HCT116 (cell line): ENCODE data around the gene ETNK2. TPM values are rescaled to one million over a fixed set of nuclear protein-coding genes. Genes with fewer than 3 reads are reported as not detected.

Source experiments
- ATAC-seq: fragments of 200-7000 bp; cut with Tn5 transposase; 2 replicates; pipeline ENCODE4 v1.9.1; 2020; ENCODE audit warnings: mild to moderate bottlenecking, moderate library complexity
- BruUV-seq: library from RNA; stranded (reverse); fragments of 400-500 nt; replicated peaks from 2 replicates; lab custom pipeline; 2021; lab: Mats Ljungman, UMichigan
- CTCF ChIA-PET: fragments of 300-600 bp; sonication (Branson Sonifier 250); formaldehyde crosslinking; loops from one replicate; lab custom pipeline; 2021; ENCODE audit warnings: antibody characterized with exemption; lab: Charles Lee
- POLR2A ChIA-PET: fragments of 300-600, 350-600 bp; sonication (Branson Sonifier 250); formaldehyde crosslinking; loops from one replicate; lab custom pipeline; 2021; ENCODE audit warnings: antibody characterized with exemption; lab: Charles Lee
- RAD21 ChIA-PET, 2 experiments: fragments of 300-600 bp; sonication (Branson Sonifier 250); formaldehyde crosslinking; loops; one replicate each; lab custom pipeline; 2023; ENCODE audit warnings: low total read pairs in 2 of 2; ENCODE audit not compliant: uncharacterized antibody in 2 of 2, unreplicated experiment in 2 of 2, low non-redundant PET in 1 of 2; lab: Charles Lee
- DNase-seq: peaks from one replicate; pipeline ENCODE4 v3.0.0-alpha.2; 2010; ENCODE audit warnings: low read depth, low spot score
- H2AFZ ChIP-seq: fragments of 200-600 bp; shearing (Covaris generic), sonication (generic); 2 replicates; pipeline ENCODE4 v1.6.1; 2017; ENCODE audit warnings: low read depth, mixed run types, mixed read lengths, antibody characterized with exemption, low read length; ENCODE audit not compliant: poor library complexity, severe bottlenecking
- H3K27ac ChIP-seq: 2 replicates; pipeline ENCODE4 v1.5.1; 2012; ENCODE audit warnings: low read depth, low read length
- H3K27me3 ChIP-seq: fragments of 200-600 bp; sonication (generic); 2 replicates; pipeline ENCODE4 v1.6.1; 2016; ENCODE audit warnings: mixed run types, low read length, mixed read lengths; ENCODE audit not compliant: insufficient read depth
- H3K36me3 ChIP-seq, 2 experiments: fragments of 200-500 bp in 1 of 2; fragments of 200-600 bp in 1 of 2; sonication (Bioruptor generic) in 1 of 2; sonication (generic) in 1 of 2; 2 replicates each; pipeline versions ENCODE4 v1.5.1 to v1.6.1; 2014 to 2016; ENCODE audit warnings: low read length in 2 of 2, inconsistent platforms in 1 of 2, mixed read lengths in 1 of 2, mixed run types in 1 of 2; ENCODE audit not compliant: insufficient read depth in 2 of 2, control insufficient read depth in 1 of 2
- H3K4me1 ChIP-seq, 2 experiments: fragments of 200-600 bp in 1 of 2; sonication (generic) in 1 of 2; 2 replicates each; pipeline versions ENCODE4 v1.5.1 to v1.6.1; 2012 to 2017; ENCODE audit warnings: low read length in 2 of 2, inconsistent platforms in 1 of 2, mild to moderate bottlenecking in 1 of 2, mixed read lengths in 1 of 2, mixed run types in 1 of 2, moderate library complexity in 1 of 2; ENCODE audit not compliant: insufficient read depth in 2 of 2, control insufficient read depth in 1 of 2
- H3K4me2 ChIP-seq: fragments of 200-600 bp; sonication (generic); 2 replicates; pipeline ENCODE4 v1.6.1; 2017; ENCODE audit warnings: mixed run types, low read length, mixed read lengths
- H3K4me3 ChIP-seq, 2 experiments: fragments of 200-600 bp in 1 of 2; sonication (generic) in 1 of 2; replicated peaks in 1 of 2; 2 replicates each; pipeline ENCODE4 v1.5.1; 2011 to 2016; ENCODE audit warnings: low read length in 2 of 2, control low read depth in 1 of 2, low read depth in 1 of 2, mild to moderate bottlenecking in 1 of 2, mixed read lengths in 1 of 2, mixed run types in 1 of 2
- H3K79me2 ChIP-seq: fragments of 200-600 bp; sonication (generic); 2 replicates; pipeline ENCODE4 v1.6.1; 2017; ENCODE audit warnings: mild to moderate bottlenecking, mixed run types, low read length, moderate library complexity, mixed read lengths; ENCODE audit not compliant: insufficient read depth
- H3K9ac ChIP-seq: fragments of 200-600 bp; sonication (generic); 2 replicates; pipeline ENCODE4 v1.6.1; 2016; ENCODE audit warnings: low read length, mixed read lengths
- H3K9me2 ChIP-seq: fragments of 200-600 bp; sonication (generic), shearing (Covaris generic); 2 replicates; pipeline ENCODE4 v1.6.1; 2017; ENCODE audit warnings: mixed run types, mild to moderate bottlenecking, moderate library complexity; ENCODE audit not compliant: insufficient read depth
- H3K9me3 ChIP-seq, 2 experiments: fragments of 200-500 bp in 1 of 2; fragments of 200-600 bp in 1 of 2; sonication (Bioruptor generic) in 1 of 2; sonication (generic) in 1 of 2; 2 replicates each; pipeline ENCODE4 v1.6.1; 2014 to 2017; ENCODE audit warnings: low read length in 2 of 2, mixed read lengths in 2 of 2, inconsistent platforms in 1 of 2, low read depth in 1 of 2, mild to moderate bottlenecking in 1 of 2, mixed run types in 1 of 2, moderate library complexity in 1 of 2; ENCODE audit not compliant: control insufficient read depth in 1 of 2, insufficient read depth in 1 of 2
- H4K20me1 ChIP-seq: fragments of 200-600 bp; sonication (generic), shearing (Covaris generic); 2 replicates; pipeline ENCODE4 v1.6.1; 2017; ENCODE audit warnings: mixed run types, mild to moderate bottlenecking, moderate library complexity; ENCODE audit not compliant: insufficient read depth
- CBX3 ChIP-seq: IDR thresholded peaks from 2 replicates; pipeline ENCODE4 v1.6.1; 2012; ENCODE audit warnings: low read depth
- CEBPB ChIP-seq: IDR thresholded peaks from 2 replicates; pipeline ENCODE4 v1.6.1; 2012; ENCODE audit warnings: low read depth
- EGR1 ChIP-seq: IDR thresholded peaks from 2 replicates; pipeline ENCODE4 v1.6.1; 2012; ENCODE audit warnings: low read depth
- ELF1 ChIP-seq: IDR thresholded peaks from 2 replicates; pipeline ENCODE4 v1.6.1; 2012; ENCODE audit warnings: low read depth, borderline replicate concordance
- JUND ChIP-seq: IDR thresholded peaks from 2 replicates; pipeline ENCODE4 v1.6.1; 2012
- POLR2A ChIP-seq: IDR thresholded peaks from 2 replicates; pipeline ENCODE4 v1.7.0; 2011; ENCODE audit warnings: borderline replicate concordance; ENCODE audit not compliant: insufficient read depth, insufficient read length; ENCODE audit errors: extremely low read depth
- POLR2AphosphoS5 ChIP-seq: IDR thresholded peaks from 2 replicates; pipeline ENCODE4 v1.6.1; 2011; ENCODE audit warnings: mild to moderate bottlenecking, low read depth, low read length, moderate library complexity
- RAD21 ChIP-seq: IDR thresholded peaks from 2 replicates; pipeline ENCODE4 v1.6.1; 2012; ENCODE audit warnings: low read depth, mild to moderate bottlenecking
- SIN3A ChIP-seq: IDR thresholded peaks from 2 replicates; pipeline ENCODE4 v1.6.1; 2012; ENCODE audit warnings: low read depth
- SRF ChIP-seq: IDR thresholded peaks from 2 replicates; pipeline ENCODE4 v1.6.1; 2012; ENCODE audit warnings: low read depth
- TCF7L2 ChIP-seq: IDR thresholded peaks from 2 replicates; pipeline ENCODE4 v1.7.0; 2011; ENCODE audit warnings: borderline replicate concordance, inconsistent platforms; ENCODE audit not compliant: insufficient read depth, insufficient read length; ENCODE audit errors: extremely low read depth
- intact Hi-C: fragments of 100-400 bp; cut with micrococcal nuclease; formaldehyde crosslinking; loops from 2 replicates; pipeline ENCODE4 v1.10.0; 2022
- total RNA-seq: library from RNA; stranded (reverse); gene quantifications from one replicate; pipeline ENCODE4 v1.2.1, GENCODE V29; 2021; ENCODE audit not compliant: unreplicated experiment
- TF ChIP-seq, protein P1 (sequence below): IDR thresholded peaks from 2 replicates; pipeline ENCODE4 v1.6.1; 2012; ENCODE audit warnings: low read depth
- TF ChIP-seq, protein P2 (sequence below): IDR thresholded peaks from 2 replicates; pipeline ENCODE4 v1.6.1; 2012
- TF ChIP-seq, protein P3 (sequence below): IDR thresholded peaks from 2 replicates; pipeline ENCODE4 v1.6.1; 2012
- TF ChIP-seq, protein P4 (sequence below): IDR thresholded peaks from 2 replicates; pipeline ENCODE4 v1.6.1; 2011; ENCODE audit warnings: mild to moderate bottlenecking, low read length, moderate library complexity; ENCODE audit not compliant: insufficient replicate concordance; ENCODE audit errors: extremely low read depth
- TF ChIP-seq, protein P5 (sequence below), 3 experiments: fragments of 200-600 bp in 1 of 3; sonication (generic) in 1 of 3; IDR thresholded peaks in 2 of 3; conservative IDR thresholded peaks in 1 of 3; 2 replicates each; pipeline ENCODE4 v1.5.1; 2012 to 2017; ENCODE audit warnings: low read depth in 2 of 3, low read length in 2 of 3, antibody characterized with exemption in 1 of 3, borderline replicate concordance in 1 of 3, control low read depth in 1 of 3, mild to moderate bottlenecking in 1 of 3, mixed read lengths in 1 of 3, mixed run types in 1 of 3, moderate library complexity in 1 of 3; ENCODE audit not compliant: insufficient read depth in 1 of 3

The ETNK2 gene
- total RNA-seq, 1 experiment from 2014 or later, result 16.1 TPM

DNA sequence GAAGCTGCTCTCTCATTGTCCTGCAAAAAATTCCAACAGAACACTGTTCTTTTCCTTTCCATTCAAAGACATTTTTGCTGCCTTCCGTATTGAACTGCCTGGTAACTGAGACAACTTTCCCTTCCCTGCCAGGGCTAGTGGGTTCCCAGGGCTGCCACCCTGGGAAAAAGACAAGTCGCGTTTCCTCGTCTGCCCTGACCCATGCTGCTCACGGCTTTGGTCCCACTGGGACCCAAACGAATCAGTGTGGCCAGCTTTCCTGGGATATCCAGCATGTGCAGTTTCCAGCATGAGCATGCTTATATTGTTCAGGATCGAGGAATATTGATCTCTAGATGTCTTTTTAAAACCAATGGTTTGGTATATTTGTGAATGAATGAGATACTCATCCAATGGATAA is 60.8 kb downstream of the ETNK2 start:
- RAD21 ChIA-PET, result no interaction called here
- no peaks in the 10 kb centered on the region for H3K9me2 ChIP-seq
- CTCF ChIA-PET, result no interaction called here
- H3K4me2 ChIP-seq, result no peak overlapping the region
- DNase-seq, result no peak
- H3K4me1 ChIP-seq, result peaks cover 21 to 33% of the 10 kb centered on the region in 2 experiments
- no peak overlapping the region for H3K4me3 ChIP-seq
- H3K36me3 ChIP-seq, result no peaks in the 10 kb centered on the region
- H2AFZ ChIP-seq, result no peak overlapping the region
- BruUV-seq, result no TSS peak
- H3K27ac ChIP-seq, result no peak overlapping the region
- no peak overlapping the region for H3K9ac ChIP-seq
- no peaks in the 10 kb centered on the region for H3K9me3 ChIP-seq
- peaks cover 34% of the 10 kb centered on the region; the same call in 1 of the 2 replicates for H3K79me2 ChIP-seq
- TF ChIP-seq POLR2AphosphoS5, result no peak
- TF ChIP-seq, protein P1, sequence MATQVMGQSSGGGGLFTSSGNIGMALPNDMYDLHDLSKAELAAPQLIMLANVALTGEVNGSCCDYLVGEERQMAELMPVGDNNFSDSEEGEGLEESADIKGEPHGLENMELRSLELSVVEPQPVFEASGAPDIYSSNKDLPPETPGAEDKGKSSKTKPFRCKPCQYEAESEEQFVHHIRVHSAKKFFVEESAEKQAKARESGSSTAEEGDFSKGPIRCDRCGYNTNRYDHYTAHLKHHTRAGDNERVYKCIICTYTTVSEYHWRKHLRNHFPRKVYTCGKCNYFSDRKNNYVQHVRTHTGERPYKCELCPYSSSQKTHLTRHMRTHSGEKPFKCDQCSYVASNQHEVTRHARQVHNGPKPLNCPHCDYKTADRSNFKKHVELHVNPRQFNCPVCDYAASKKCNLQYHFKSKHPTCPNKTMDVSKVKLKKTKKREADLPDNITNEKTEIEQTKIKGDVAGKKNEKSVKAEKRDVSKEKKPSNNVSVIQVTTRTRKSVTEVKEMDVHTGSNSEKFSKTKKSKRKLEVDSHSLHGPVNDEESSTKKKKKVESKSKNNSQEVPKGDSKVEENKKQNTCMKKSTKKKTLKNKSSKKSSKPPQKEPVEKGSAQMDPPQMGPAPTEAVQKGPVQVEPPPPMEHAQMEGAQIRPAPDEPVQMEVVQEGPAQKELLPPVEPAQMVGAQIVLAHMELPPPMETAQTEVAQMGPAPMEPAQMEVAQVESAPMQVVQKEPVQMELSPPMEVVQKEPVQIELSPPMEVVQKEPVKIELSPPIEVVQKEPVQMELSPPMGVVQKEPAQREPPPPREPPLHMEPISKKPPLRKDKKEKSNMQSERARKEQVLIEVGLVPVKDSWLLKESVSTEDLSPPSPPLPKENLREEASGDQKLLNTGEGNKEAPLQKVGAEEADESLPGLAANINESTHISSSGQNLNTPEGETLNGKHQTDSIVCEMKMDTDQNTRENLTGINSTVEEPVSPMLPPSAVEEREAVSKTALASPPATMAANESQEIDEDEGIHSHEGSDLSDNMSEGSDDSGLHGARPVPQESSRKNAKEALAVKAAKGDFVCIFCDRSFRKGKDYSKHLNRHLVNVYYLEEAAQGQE, result no peak
- TF ChIP-seq, protein P2, sequence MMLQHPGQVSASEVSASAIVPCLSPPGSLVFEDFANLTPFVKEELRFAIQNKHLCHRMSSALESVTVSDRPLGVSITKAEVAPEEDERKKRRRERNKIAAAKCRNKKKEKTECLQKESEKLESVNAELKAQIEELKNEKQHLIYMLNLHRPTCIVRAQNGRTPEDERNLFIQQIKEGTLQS, result no peak
- TF ChIP-seq EGR1, result no peak
- TF ChIP-seq, protein P3, sequence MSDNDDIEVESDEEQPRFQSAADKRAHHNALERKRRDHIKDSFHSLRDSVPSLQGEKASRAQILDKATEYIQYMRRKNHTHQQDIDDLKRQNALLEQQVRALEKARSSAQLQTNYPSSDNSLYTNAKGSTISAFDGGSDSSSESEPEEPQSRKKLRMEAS, result no peak
- no peak for TF ChIP-seq ELF1
- TF ChIP-seq CBX3, result no peak
- TF ChIP-seq CEBPB, result no peak
- TF ChIP-seq, protein P4, sequence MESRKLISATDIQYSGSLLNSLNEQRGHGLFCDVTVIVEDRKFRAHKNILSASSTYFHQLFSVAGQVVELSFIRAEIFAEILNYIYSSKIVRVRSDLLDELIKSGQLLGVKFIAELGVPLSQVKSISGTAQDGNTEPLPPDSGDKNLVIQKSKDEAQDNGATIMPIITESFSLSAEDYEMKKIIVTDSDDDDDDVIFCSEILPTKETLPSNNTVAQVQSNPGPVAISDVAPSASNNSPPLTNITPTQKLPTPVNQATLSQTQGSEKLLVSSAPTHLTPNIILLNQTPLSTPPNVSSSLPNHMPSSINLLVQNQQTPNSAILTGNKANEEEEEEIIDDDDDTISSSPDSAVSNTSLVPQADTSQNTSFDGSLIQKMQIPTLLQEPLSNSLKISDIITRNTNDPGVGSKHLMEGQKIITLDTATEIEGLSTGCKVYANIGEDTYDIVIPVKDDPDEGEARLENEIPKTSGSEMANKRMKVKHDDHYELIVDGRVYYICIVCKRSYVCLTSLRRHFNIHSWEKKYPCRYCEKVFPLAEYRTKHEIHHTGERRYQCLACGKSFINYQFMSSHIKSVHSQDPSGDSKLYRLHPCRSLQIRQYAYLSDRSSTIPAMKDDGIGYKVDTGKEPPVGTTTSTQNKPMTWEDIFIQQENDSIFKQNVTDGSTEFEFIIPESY, result no peak
- no peak for TF ChIP-seq SIN3A
- TF ChIP-seq JUND, result no peak
- TF ChIP-seq RAD21, result no peak
- TF ChIP-seq, protein P5, sequence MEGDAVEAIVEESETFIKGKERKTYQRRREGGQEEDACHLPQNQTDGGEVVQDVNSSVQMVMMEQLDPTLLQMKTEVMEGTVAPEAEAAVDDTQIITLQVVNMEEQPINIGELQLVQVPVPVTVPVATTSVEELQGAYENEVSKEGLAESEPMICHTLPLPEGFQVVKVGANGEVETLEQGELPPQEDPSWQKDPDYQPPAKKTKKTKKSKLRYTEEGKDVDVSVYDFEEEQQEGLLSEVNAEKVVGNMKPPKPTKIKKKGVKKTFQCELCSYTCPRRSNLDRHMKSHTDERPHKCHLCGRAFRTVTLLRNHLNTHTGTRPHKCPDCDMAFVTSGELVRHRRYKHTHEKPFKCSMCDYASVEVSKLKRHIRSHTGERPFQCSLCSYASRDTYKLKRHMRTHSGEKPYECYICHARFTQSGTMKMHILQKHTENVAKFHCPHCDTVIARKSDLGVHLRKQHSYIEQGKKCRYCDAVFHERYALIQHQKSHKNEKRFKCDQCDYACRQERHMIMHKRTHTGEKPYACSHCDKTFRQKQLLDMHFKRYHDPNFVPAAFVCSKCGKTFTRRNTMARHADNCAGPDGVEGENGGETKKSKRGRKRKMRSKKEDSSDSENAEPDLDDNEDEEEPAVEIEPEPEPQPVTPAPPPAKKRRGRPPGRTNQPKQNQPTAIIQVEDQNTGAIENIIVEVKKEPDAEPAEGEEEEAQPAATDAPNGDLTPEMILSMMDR (IDR thresholded peaks at IDR 0.05 in 2 of 3, conservative IDR thresholded peaks at IDR 0.05 in 1 of 3; ENCODE audit: borderline replicate concordance in 1 of 3, insufficient read depth in 1 of 3, low read depth in 2 of 3, low read length in 2 of 3), result no peak
- no peak for TF ChIP-seq POLR2A
- TF ChIP-seq TCF7L2, result no peak
- TF ChIP-seq SRF, result no peak
- POLR2A ChIA-PET, result no interaction called here
- H4K20me1 ChIP-seq, result no peaks in the 10 kb centered on the region
- H3K27me3 ChIP-seq, result no peaks in the 10 kb centered on the region
- no peak for ATAC-seq
- intact Hi-C loops, result no loop called here
